H9 (cell line): ENCODE results near the gene PRPF8. TPM values are rescaled to one million over a fixed set of nuclear protein-coding genes. Genes with fewer than 3 reads are reported as not detected.

Experiments used
- DNase-seq: peaks from one replicate; pipeline ENCODE4 v3.0.0-alpha.2; 2017
- H2AFZ ChIP-seq: one replicate; pipeline ENCODE4 v1.6.1; 2013; ENCODE audit warnings: mild to moderate bottlenecking, low read length, control low read depth, moderate library complexity
- H2AK5ac ChIP-seq: 2 replicates; pipeline ENCODE4 v1.6.1; 2013; ENCODE audit warnings: low read length, control low read depth, mixed read lengths; ENCODE audit not compliant: insufficient read length
- H2BK120ac ChIP-seq: one replicate; pipeline ENCODE4 v1.6.1; 2013; ENCODE audit warnings: low read depth, mild to moderate bottlenecking, low read length, control low read depth, inconsistent platforms; ENCODE audit not compliant: poor library complexity, severe bottlenecking
- H2BK12ac ChIP-seq: 2 replicates; pipeline ENCODE4 v1.6.1; 2013; ENCODE audit warnings: low read length, control low read depth, mixed read lengths, low read depth; ENCODE audit not compliant: insufficient read length
- H2BK15ac ChIP-seq: 2 replicates; pipeline ENCODE4 v1.6.1; 2013; ENCODE audit warnings: low read depth, low read length, control low read depth
- H2BK20ac ChIP-seq: one replicate; pipeline ENCODE4 v1.6.1; 2013; ENCODE audit warnings: low read depth, mild to moderate bottlenecking, low read length, control low read depth, inconsistent platforms; ENCODE audit not compliant: poor library complexity, severe bottlenecking
- H2BK5ac ChIP-seq: 2 replicates; pipeline ENCODE4 v1.6.1; 2013; ENCODE audit warnings: low read length, control low read depth, mixed read lengths; ENCODE audit not compliant: insufficient read length
- H3K14ac ChIP-seq: 2 replicates; pipeline ENCODE4 v1.6.1; 2013; ENCODE audit warnings: low read length, control low read depth; ENCODE audit not compliant: insufficient read depth
- H3K18ac ChIP-seq: 2 replicates; pipeline ENCODE4 v1.6.1; 2013; ENCODE audit warnings: low read depth, mild to moderate bottlenecking, mixed read lengths, low read length, control low read depth; ENCODE audit not compliant: insufficient read length
- H3K23ac ChIP-seq: 2 replicates; pipeline ENCODE4 v1.6.1; 2013; ENCODE audit warnings: low read length, control low read depth, mixed read lengths, low read depth; ENCODE audit not compliant: insufficient read length
- H3K23me2 ChIP-seq: 2 replicates; pipeline ENCODE4 v1.6.1; 2013; ENCODE audit warnings: low read depth, mild to moderate bottlenecking, mixed read lengths, low read length, control low read depth; ENCODE audit not compliant: insufficient read length, poor library complexity, severe bottlenecking
- H3K27ac ChIP-seq: 2 replicates; pipeline ENCODE4 v1.5.1; 2013; ENCODE audit warnings: low read length, control low read depth, mixed read lengths, low read depth; ENCODE audit not compliant: insufficient read length
- H3K27me3 ChIP-seq: 2 replicates; pipeline ENCODE4 v1.6.1; 2013; ENCODE audit warnings: low read length, control low read depth, inconsistent platforms; ENCODE audit not compliant: insufficient read depth
- H3K4ac ChIP-seq: 2 replicates; pipeline ENCODE4 v1.6.1; 2013; ENCODE audit warnings: low read depth, mild to moderate bottlenecking, control low read depth, inconsistent platforms, low read length, moderate library complexity
- H3K4me1 ChIP-seq: 2 replicates; pipeline ENCODE4 v1.6.1; 2013; ENCODE audit warnings: low read length, control low read depth, inconsistent platforms; ENCODE audit not compliant: insufficient read depth
- H3K4me2 ChIP-seq: 2 replicates; pipeline ENCODE4 v1.6.1; 2013; ENCODE audit warnings: low read length, control low read depth, mixed read lengths; ENCODE audit not compliant: insufficient read length, insufficient read depth
- H3K56ac ChIP-seq: 2 replicates; pipeline ENCODE4 v1.6.1; 2013; ENCODE audit warnings: low read depth, mild to moderate bottlenecking, mixed read lengths, low read length, control low read depth; ENCODE audit not compliant: insufficient read length
- H3K79me1 ChIP-seq: 2 replicates; pipeline ENCODE4 v1.6.1; 2013; ENCODE audit warnings: low read depth, mild to moderate bottlenecking, moderate library complexity, low read length, control low read depth, inconsistent platforms; ENCODE audit not compliant: insufficient read depth, poor library complexity, severe bottlenecking
- H3K79me2 ChIP-seq: 2 replicates; pipeline ENCODE4 v1.6.1; 2013; ENCODE audit warnings: low read length, control low read depth, inconsistent platforms; ENCODE audit not compliant: insufficient read depth
- H3K9ac ChIP-seq: 2 replicates; pipeline ENCODE4 v1.6.1; 2013; ENCODE audit warnings: low read length, control low read depth, mixed read lengths; ENCODE audit not compliant: insufficient read length; ENCODE audit errors: extremely low read depth
- H3K9me3 ChIP-seq: one replicate; pipeline ENCODE4 v1.6.1; 2013; ENCODE audit warnings: low read depth, low read length, inconsistent platforms; ENCODE audit not compliant: control insufficient read depth
- H3T11ph ChIP-seq: one replicate; pipeline ENCODE4 v1.6.1; 2013; ENCODE audit warnings: mild to moderate bottlenecking, low read length, control low read depth, inconsistent platforms
- H4K20me1 ChIP-seq: one replicate; pipeline ENCODE4 v1.6.1; 2013; ENCODE audit not compliant: control insufficient read depth, insufficient read length, insufficient read depth
- H4K5ac ChIP-seq: 2 replicates; pipeline ENCODE4 v1.6.1; 2013; ENCODE audit warnings: low read depth, mild to moderate bottlenecking, mixed read lengths, low read length, control low read depth; ENCODE audit not compliant: insufficient read length
- H4K8ac ChIP-seq: replicated peaks from 2 replicates; pipeline ENCODE4 v1.6.1; 2013; ENCODE audit warnings: low read length, control low read depth, mixed read lengths, low read depth; ENCODE audit not compliant: insufficient read length
- H4K91ac ChIP-seq: 2 replicates; pipeline ENCODE4 v1.6.1; 2013; ENCODE audit warnings: low read depth, mild to moderate bottlenecking, moderate library complexity, mixed read lengths, low read length, control low read depth; ENCODE audit not compliant: insufficient read length
- H3K27ac Mint-ChIP-seq, 3 experiments: 2 replicates in 2 of 3; 3 replicates in 1 of 3; pipeline ENCODE4 v1.8.0; 2020 to 2021; ENCODE audit warnings: mixed read lengths in 3 of 3, mild to moderate bottlenecking in 1 of 3, moderate library complexity in 1 of 3
- H3K27me3 Mint-ChIP-seq: 2 replicates; pipeline ENCODE4 v1.8.0; 2021; ENCODE audit warnings: low read depth, mild to moderate bottlenecking, moderate library complexity, mixed read lengths
- H3K36me3 Mint-ChIP-seq, 3 experiments: 2 replicates in 2 of 3; 3 replicates in 1 of 3; pipeline ENCODE4 v1.8.0; 2020 to 2021; ENCODE audit warnings: low read depth in 3 of 3, mixed read lengths in 3 of 3; ENCODE audit not compliant: insufficient read depth in 1 of 3
- H3K4me1 Mint-ChIP-seq, 2 experiments: 2 replicates each; pipeline ENCODE4 v1.8.0; 2020; ENCODE audit warnings: mixed read lengths in 2 of 2
- H3K4me3 Mint-ChIP-seq, 2 experiments: 2 replicates in 1 of 2; 3 replicates in 1 of 2; pipeline ENCODE4 v1.8.0; 2020 to 2021; ENCODE audit warnings: mild to moderate bottlenecking in 2 of 2, mixed read lengths in 2 of 2, moderate library complexity in 1 of 2
- H3K9me3 Mint-ChIP-seq, 2 experiments: 2 replicates in 1 of 2; 3 replicates in 1 of 2; pipeline ENCODE4 v1.8.0; 2020; ENCODE audit warnings: mild to moderate bottlenecking in 2 of 2, mixed read lengths in 2 of 2, moderate library complexity in 1 of 2
- WGBS: extraction: QIAGEN DNeasy Blood & Tissue Kit; methylation state at CpG from one replicate; pipeline ENCODE4 v1.1.7; 2013; ENCODE audit warnings: missing lambda C conversion rate, low lambda C conversion rate, mixed read lengths; ENCODE audit not compliant: insufficient read length; ENCODE audit errors: extremely low coverage; 5-methylcytosine and 5-hydroxymethylcytosine counted together
- total RNA-seq: library from RNA; stranded (reverse); gene quantifications from 2 replicates; pipeline ENCODE4 v1.2.1, GENCODE V29; 2021
- TF ChIP-seq, protein P1 (sequence below): fragments of 200-600 bp; sonication (generic); conservative IDR thresholded peaks from 3 replicates; pipeline ENCODE4 v1.8.0; 2021; ENCODE audit warnings: antibody characterized with exemption, mild to moderate bottlenecking

PRPF8 gene
- total RNA-seq, 1 experiment from 2014 or later, result 408 TPM

DNA sequence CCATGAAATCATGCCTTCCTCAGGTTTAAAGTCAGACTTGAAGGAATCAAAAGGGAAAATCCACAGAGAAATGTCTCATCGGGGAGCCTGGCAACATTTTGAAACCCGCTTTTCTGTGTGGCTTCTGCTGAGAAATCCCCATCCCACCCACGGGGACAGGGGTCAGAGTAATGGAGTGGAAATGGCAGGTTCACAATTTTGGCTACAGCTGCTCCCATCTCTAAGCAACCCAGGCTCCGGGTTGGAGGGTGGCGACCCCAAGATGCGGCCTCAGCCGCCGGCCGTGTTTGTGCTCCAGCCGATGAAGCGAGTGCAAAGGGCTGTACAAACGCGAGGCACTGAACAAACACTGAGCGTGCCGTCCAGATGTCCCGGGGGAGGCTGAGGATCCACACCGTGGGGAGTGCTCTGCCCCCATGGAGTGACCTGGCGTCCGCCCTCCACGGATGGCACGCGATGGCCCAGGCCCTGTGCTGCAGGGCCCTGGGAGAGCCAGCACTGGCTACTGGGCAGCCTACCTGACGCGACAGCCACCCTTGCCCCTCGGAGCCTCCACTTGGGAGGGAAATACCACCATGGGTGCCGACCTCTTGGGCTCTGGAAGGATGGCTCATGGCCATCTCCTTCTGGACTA lies 78.2 kb downstream of the PRPF8 start:
- Histone ChIP-seq H3K9me3 (no peaks in the 10 kb centered on the region), H3K56ac (no peak overlapping the region), H2BK20ac (no peak overlapping the region), H3K4me1 (peaks cover 5% of the 10 kb centered on the region; the same call in 1 of the 2 replicates), H4K91ac (no peak overlapping the region), H3K18ac (no peak overlapping the region), H3K9ac (no peak overlapping the region), H3K4me2 (no peak overlapping the region), H3K4ac (no peak overlapping the region), H3K27ac (no peak overlapping the region), H3K23ac (no peak overlapping the region), H2BK5ac (no peak overlapping the region), H4K5ac (no peak overlapping the region), H2BK15ac (no peak overlapping the region), H4K20me1 (no peaks in the 10 kb centered on the region), H3K79me2 (no peaks in the 10 kb centered on the region), H4K8ac (no peak overlapping the region), H2BK120ac (no peak overlapping the region), H2AK5ac (no peak overlapping the region), H3K79me1 (no peaks in the 10 kb centered on the region), H3K23me2 (no peaks in the 10 kb centered on the region), H3K27me3 (no peaks in the 10 kb centered on the region), H3K14ac (no peak overlapping the region; the same call in 1 of the 2 replicates), H3T11ph (no peak overlapping the region), H2AFZ (no peak overlapping the region), H2BK12ac (no peak overlapping the region)
- no peak overlapping the region for H3K27ac Mint-ChIP-seq
- peaks cover 6 to 7% (median 7%) of the 10 kb centered on the region in 3 experiments for H3K36me3 Mint-ChIP-seq
- WGBS, result no CpG with 5 or more reads among the region's 26 CpGs
- H3K9me3 Mint-ChIP-seq, result peaks cover 5 to 7% of the 10 kb centered on the region in 2 experiments
- TF ChIP-seq, protein P1, sequence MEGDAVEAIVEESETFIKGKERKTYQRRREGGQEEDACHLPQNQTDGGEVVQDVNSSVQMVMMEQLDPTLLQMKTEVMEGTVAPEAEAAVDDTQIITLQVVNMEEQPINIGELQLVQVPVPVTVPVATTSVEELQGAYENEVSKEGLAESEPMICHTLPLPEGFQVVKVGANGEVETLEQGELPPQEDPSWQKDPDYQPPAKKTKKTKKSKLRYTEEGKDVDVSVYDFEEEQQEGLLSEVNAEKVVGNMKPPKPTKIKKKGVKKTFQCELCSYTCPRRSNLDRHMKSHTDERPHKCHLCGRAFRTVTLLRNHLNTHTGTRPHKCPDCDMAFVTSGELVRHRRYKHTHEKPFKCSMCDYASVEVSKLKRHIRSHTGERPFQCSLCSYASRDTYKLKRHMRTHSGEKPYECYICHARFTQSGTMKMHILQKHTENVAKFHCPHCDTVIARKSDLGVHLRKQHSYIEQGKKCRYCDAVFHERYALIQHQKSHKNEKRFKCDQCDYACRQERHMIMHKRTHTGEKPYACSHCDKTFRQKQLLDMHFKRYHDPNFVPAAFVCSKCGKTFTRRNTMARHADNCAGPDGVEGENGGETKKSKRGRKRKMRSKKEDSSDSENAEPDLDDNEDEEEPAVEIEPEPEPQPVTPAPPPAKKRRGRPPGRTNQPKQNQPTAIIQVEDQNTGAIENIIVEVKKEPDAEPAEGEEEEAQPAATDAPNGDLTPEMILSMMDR, result no peak
- peaks cover 5 to 12% of the 10 kb centered on the region in 2 experiments for H3K4me1 Mint-ChIP-seq
- H3K4me3 Mint-ChIP-seq, result no peak overlapping the region
- no peaks in the 10 kb centered on the region for H3K27me3 Mint-ChIP-seq
- no peak for DNase-seq
